Activated naive CD8-positive, alpha-beta T cell treated with anti-CD3 and anti-CD28 coated beads, Interleukin-2, amount 50 U/mL, for 16 hours (primary cell): Measurements from ENCODE around the gene PCDHA5.

ENCODE experiments used
- DNase-seq: peaks from one replicate; pipeline ENCODE4 v3.0.0-alpha.2; 2020; ENCODE audit warnings: low read depth, low spot score

PCDHA5 gene

DNA sequence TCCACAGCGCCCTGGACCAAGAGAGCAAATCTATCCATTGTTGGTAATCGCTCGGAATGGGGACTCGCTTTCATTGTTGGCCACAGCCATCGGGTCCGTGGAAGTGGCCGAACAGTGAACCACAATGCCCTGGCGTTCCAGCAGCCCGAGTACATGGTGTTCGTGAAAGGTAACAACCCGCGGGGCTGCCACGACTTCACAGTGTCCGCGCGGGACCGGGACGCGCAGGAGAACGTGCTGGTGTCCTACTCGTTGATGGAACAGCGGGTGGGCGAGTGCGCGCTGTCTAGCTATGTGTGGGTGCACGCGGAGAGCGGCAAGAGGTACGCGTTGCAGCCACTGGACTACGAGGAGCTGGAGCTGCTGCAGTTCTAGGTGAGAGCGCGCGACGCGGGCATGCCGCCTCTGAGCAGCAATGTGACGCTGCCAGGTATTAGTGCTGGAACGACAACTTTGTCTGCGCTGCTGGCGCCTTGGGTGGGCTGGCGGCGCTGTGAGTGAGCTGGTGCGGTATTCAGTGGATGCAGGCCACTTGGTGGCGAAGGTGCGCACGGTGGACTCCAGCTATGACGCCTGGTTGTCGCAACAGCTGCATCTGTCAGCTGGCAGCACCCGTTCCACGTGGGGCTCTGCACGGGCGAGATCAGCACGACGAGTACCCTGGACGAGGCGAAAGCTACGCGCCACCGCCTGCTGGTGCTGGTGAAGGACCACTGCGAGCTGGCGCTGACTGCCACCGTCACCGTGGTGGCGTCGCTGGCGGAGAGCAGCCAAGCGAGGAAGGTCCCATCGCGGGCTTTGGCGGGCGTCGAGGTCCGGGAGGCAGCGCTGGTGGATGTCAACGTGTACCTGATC is 41.3 kb downstream of the PCDHA5 start:
- DNase-seq: no peak

DNA sequence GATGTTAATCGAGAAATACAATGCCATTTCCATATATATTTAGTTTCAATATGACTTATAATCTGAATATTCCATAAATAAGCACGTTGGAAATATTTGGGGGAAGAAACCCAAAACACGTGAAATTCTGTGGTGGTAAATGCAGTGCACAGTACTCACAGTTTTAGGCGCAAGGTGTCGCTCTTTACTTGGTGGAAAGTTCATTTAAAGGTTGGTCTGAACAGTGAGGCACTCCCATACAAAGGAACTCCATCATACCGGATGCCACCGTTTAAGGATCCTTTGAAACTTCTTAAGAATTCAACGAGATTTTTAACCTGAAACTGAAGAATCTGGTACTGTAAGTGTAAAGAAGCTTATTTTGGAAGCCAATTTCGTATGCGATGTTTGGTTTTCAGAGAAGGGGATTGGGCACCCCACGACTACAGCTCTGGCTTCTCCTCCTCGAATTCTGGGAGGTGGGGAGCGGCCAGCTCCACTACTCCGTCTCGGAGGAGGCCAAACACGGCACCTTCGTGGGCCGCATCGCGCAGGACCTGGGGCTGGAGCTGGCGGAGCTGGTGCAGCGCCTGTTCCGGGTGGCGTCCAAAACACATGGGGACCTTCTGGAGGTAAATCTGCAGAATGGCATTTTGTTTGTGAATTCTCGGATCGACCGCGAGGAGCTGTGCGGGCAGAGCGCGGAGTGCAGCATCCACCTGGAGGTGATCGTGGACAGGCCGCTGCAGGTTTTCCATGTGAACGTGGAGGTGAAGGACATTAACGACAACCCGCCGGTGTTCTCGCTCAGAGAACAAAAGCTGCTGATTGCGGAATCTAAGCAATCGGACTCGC is 47.5 kb downstream of the PCDHA5 start, which contains the start of gene PCDHA11:
Gene PCDHA11, plus strand, starts transcription at position 237 of the 834 bp plus-strand sequence. Its CDS starts 147 bp downstream, at position 384.
- no peak for DNase-seq

DNA sequence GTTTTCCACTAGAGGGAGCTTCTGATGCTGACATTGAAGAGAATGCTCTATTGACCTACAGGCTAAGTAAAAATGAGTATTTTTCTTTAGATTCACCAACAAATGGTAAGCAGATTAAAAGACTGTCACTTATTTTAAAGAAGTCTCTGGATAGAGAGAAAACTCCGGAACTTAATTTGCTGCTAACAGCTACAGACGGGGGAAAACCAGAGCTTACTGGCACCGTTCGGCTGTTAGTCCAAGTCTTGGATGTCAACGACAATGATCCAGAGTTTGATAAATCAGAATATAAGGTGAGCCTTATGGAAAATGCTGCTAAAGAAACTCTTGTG is 48.1 kb downstream of the PCDHA5 start:
- DNase-seq: no peak

DNA sequence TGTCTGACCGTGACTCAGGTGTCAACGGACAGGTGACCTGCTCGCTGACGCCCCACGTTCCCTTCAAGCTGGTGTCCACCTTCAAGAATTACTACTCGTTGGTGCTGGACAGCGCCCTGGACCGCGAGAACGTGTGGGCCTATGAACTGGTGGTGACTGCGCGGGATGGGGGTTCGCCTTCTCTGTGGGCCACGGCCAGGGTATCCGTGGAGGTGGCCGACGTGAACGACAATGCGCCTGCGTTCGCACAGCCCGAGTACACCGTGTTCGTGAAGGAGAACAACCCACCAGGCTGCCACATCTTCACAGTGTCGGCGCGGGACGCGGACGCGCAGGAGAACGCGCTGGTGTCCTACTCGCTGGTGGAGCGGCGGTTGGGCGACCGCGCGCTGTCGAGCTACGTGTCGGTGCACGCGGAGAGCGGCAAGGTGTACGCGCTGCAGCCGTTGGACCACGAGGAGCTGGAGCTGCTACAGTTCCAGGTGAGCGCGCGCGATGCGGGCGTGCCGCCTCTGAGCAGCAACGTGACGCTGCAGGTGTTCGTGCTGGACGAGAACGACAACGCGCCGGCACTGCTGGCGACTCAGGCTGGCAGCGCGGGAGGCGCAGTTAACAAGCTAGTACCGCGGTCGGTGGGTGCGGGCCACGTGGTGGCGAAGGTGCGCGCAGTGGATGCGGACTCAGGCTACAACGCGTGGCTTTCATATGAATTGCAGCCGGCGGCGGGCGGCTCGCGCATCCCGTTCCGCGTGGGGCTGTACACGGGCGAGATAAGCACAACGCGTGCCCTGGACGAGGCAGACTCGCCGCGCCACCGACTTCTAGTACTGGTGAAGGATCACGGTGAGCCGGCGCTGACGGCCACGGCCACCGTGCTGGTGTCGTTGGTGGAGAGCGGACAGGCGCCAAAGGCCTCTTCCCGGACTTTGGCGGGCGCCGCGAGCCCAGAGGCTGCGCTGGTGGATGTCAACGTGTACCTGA is 49.1 kb downstream of the PCDHA5 start:
- no peak for DNase-seq
